A549 treated with ZK216348 at 1 μM for 4 hours (cell line): ENCODE results near the gene NQO1. TPM values are rescaled to one million over a fixed set of nuclear protein-coding genes. Genes with fewer than 3 reads are reported as not detected.

Experiments used
- total RNA-seq: library from RNA; stranded (reverse); fragments of 200-300 nt; extraction: Qiagen RNA extraction; gene quantifications from 5 replicates; pipeline ENCODE4 v1.2.3, GENCODE V29; 2022; ENCODE audit warnings: low read depth

Gene NQO1
- 2,344 to 2,620 TPM (median 2,459 TPM) in 5 replicates for total RNA-seq

GRCh38 chr16:69726313-69727060 lies at the start of gene NQO1:
NQO1 (minus strand) TSS chr16:69726560; CDS start chr16:69726439, 121 bp downstream.

GRCh38 chr16:69761983-69762813 lies 35.8 kb upstream of the NQO1 start, which contains the start of gene WWP2:
WWP2 (plus strand) TSS chr16:69762332; CDS start chr16:69787011, 24,679 bp downstream.

GRCh38 chr16:69754469-69755310 lies 28.3 kb upstream of the NQO1 start, which contains the start of gene NOB1:
NOB1 (minus strand) TSS chr16:69754926; CDS start chr16:69754910, 16 bp downstream.

Other genes starting within 250 kb of the NQO1 start
- gene NFAT5, start 160.6 kb downstream of the NQO1 start, total RNA-seq: 3.8 to 8.3 TPM (median 6.8 TPM) in 5 replicates
- 110 to 133 TPM (median 118 TPM) in 5 replicates for gene NOB1, start 28.4 kb upstream of the NQO1 start, total RNA-seq
- 19.0 to 23.3 TPM (median 21.4 TPM) in 5 replicates for gene WWP2, start 35.8 kb upstream of the NQO1 start, total RNA-seq
- gene CLEC18A, start 224.8 kb upstream of the NQO1 start, total RNA-seq: 0.07 to 0.31 TPM (median 0.11 TPM) in 3 of 5 replicates, not detected in the others